Spleen (tissue), 11 donors: ENCODE measurements around the gene OR8U1. TPM values are rescaled to one million over a fixed set of nuclear protein-coding genes. Genes with fewer than 3 reads are reported as not detected.
"Not testable (repeated sequence)": the region's sequence is repeated elsewhere in the genome, so short reads cannot be mapped to it uniquely, and the experiment has no call there.

Experiments
- DNase-seq: peaks from one replicate; pipeline ENCODE4 v3.0.0-alpha.2; 2020
- H3K27ac ChIP-seq, 8 donors: fragments of 200-600 bp; sonication (generic) in 7 of 8; 1 replicate in 4 of 8; 2 replicates in 4 of 8; pipeline versions ENCODE4 v1.5.0 to v1.8.0; 2016 to 2021; ENCODE audit warnings: inconsistent platforms in 4 of 8, mild to moderate bottlenecking in 4 of 8, moderate library complexity in 1 of 8
- H3K27me3 ChIP-seq, 7 donors: fragments of 200-600 bp; sonication (generic) in 6 of 7; replicated peaks in 1 of 7; 1 replicate in 4 of 7; 2 replicates in 3 of 7; pipeline versions ENCODE4 v1.5.0 to v1.8.0; 2016 to 2021; ENCODE audit warnings: inconsistent platforms in 3 of 7, mild to moderate bottlenecking in 1 of 7
- H3K36me3 ChIP-seq, 6 donors: fragments of 200-600 bp; sonication (generic) in 5 of 6; 1 replicate in 4 of 6; 2 replicates in 2 of 6; pipeline versions ENCODE4 v1.5.0 to v1.8.0; 2016 to 2021; ENCODE audit warnings: inconsistent platforms in 2 of 6
- H3K4me1 ChIP-seq, 6 donors: fragments of 200-600 bp; sonication (generic) in 5 of 6; 1 replicate in 3 of 6; 2 replicates in 3 of 6; pipeline versions ENCODE4 v1.5.0 to v1.8.0; 2016 to 2021; ENCODE audit warnings: inconsistent platforms in 3 of 6
- H3K4me3 ChIP-seq, 8 donors: fragments of 200-600 bp; sonication (generic) in 7 of 8; 1 replicate in 4 of 8; 2 replicates in 4 of 8; pipeline versions ENCODE4 v1.5.0 to v1.8.0; 2016 to 2021; ENCODE audit warnings: inconsistent platforms in 4 of 8, mild to moderate bottlenecking in 4 of 8, moderate library complexity in 2 of 8
- H3K9me3 ChIP-seq, 8 donors: fragments of 200-600 bp; sonication (generic) in 7 of 8; 1 replicate in 4 of 8; 2 replicates in 4 of 8; pipeline versions ENCODE4 v1.5.0 to v1.8.0; 2016 to 2021; ENCODE audit warnings: inconsistent platforms in 4 of 8
- POLR2A ChIP-seq, 3 donors: fragments of 450-650 bp; IDR thresholded peaks; one replicate each; pipeline ENCODE4 v1.5.1; 2017; ENCODE audit warnings: antibody characterized with exemption in 3 of 3, mild to moderate bottlenecking in 1 of 3
- POLR2AphosphoS5 ChIP-seq, 3 donors: sonication (generic); formaldehyde crosslinking; IDR thresholded peaks; one replicate each; pipeline ENCODE4 v1.5.1; 2017; ENCODE audit warnings: antibody characterized with exemption in 3 of 3
- WGBS, 5 donors: extraction: QIAGEN DNeasy Blood & Tissue Kit in 3 of 5; methylation state at CpG; one replicate each; pipeline versions ENCODE4 v1.1.5 to v1.1.7; 2013 to 2018; 5-methylcytosine and 5-hydroxymethylcytosine counted together
- intact Hi-C: fragments of 100-400 bp; cut with DNase I; formaldehyde crosslinking; loops from one replicate; pipeline ENCODE4 v1.15.0; 2023; ENCODE audit warnings: low total_unique reads
- polyA plus RNA-seq, 3 donors: library from polyadenylated mRNA; stranded (reverse); fragments of 200-250 nt; gene quantifications; one replicate each; pipeline ENCODE4 v1.2.1, GENCODE V29; 2013
- total RNA-seq, 7 donors: library from RNA; depleted of rRNA in 3 of 7; stranded (reverse); fragments of >200 nt in 3 of 7; fragmentation: NEBNext Ultra II Directional in 4 of 7; extraction: Animal tissue kit (Norgen Biotek cat#: 25700) in 4 of 7; gene quantifications; one replicate each; pipeline versions ENCODE4 v1.1.0 to v1.2.1, GENCODE V29; 2016 to 2021
- TF ChIP-seq, protein P1 (sequence below), 11 experiments: fragments of 200-600 bp in 7 of 11; fragments of 450-650 bp in 4 of 11; sonication (generic) in 4 of 11; IDR thresholded peaks in 8 of 11; conservative IDR thresholded peaks in 3 of 11; 1 replicate in 7 of 11; 2 replicates in 4 of 11; pipeline versions ENCODE4 v1.4.0 to v1.8.0; 2016 to 2021; ENCODE audit warnings: antibody characterized with exemption in 11 of 11, inconsistent platforms in 4 of 11, mild to moderate bottlenecking in 1 of 11
- donor health status: healthy with polysubstance abuse.
- donor health status: DM: no; HTN: no; CAD: no; lungs with moderate emphysema.
- donor health status: DM: no; HTN: no; CAD: no.
- donor health status: Bipolar disorder and iron deficiency.
- donor health status: healthy.
- donor health status: DM: no; HTN: no; CAD: no.
- donor health status: DM: yes; HTN: yes; CAD: no.

OR8U1 gene
- total and polyA plus RNA-seq, 10 donors: not detected

DNA sequence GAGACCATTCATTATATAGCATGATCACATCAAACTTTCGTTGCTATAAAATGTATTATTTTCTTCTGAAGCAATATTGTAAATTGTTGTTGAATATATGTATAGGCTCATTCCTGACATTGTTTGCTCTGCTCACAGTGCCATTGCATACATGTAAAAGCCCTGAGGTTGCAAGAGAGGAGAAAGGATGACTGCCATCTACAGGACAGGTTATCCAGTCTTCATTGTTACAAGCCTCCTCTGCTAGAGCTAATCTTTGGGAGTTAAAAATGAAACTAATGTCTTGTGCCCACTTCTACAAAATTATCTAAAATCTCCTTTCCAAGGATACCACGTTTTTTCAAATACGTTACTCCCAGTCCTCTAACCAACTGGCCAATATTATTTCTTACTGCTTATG lies 20.6 kb downstream of the OR8U1 start:
- H3K4me3 ChIP-seq: no peak overlapping the region
- intact Hi-C loops: no loop called here
- H3K4me1 ChIP-seq: no peaks in the 10 kb centered on the region
- TF ChIP-seq POLR2A (IDR thresholded peaks at IDR 0.05) (no peak), POLR2AphosphoS5 (IDR thresholded peaks at IDR 0.05) (no peak)
- TF ChIP-seq, protein P1, sequence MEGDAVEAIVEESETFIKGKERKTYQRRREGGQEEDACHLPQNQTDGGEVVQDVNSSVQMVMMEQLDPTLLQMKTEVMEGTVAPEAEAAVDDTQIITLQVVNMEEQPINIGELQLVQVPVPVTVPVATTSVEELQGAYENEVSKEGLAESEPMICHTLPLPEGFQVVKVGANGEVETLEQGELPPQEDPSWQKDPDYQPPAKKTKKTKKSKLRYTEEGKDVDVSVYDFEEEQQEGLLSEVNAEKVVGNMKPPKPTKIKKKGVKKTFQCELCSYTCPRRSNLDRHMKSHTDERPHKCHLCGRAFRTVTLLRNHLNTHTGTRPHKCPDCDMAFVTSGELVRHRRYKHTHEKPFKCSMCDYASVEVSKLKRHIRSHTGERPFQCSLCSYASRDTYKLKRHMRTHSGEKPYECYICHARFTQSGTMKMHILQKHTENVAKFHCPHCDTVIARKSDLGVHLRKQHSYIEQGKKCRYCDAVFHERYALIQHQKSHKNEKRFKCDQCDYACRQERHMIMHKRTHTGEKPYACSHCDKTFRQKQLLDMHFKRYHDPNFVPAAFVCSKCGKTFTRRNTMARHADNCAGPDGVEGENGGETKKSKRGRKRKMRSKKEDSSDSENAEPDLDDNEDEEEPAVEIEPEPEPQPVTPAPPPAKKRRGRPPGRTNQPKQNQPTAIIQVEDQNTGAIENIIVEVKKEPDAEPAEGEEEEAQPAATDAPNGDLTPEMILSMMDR (IDR thresholded peaks at IDR 0.05 in 8 of 11, conservative IDR thresholded peaks at IDR 0.05 in 3 of 11): no peak
- H3K9me3 ChIP-seq: peaks cover 0 to 14% (median 6%) of the 10 kb centered on the region in 8 donors
- H3K27ac ChIP-seq: no peak overlapping the region
- no peaks in the 10 kb centered on the region for H3K27me3 ChIP-seq
- no peak for DNase-seq
- no peaks in the 10 kb centered on the region for H3K36me3 ChIP-seq
- WGBS, 5 donors: 50 to 79% (median 53%) methylated on average over 3 of the region's 3 CpGs

DNA sequence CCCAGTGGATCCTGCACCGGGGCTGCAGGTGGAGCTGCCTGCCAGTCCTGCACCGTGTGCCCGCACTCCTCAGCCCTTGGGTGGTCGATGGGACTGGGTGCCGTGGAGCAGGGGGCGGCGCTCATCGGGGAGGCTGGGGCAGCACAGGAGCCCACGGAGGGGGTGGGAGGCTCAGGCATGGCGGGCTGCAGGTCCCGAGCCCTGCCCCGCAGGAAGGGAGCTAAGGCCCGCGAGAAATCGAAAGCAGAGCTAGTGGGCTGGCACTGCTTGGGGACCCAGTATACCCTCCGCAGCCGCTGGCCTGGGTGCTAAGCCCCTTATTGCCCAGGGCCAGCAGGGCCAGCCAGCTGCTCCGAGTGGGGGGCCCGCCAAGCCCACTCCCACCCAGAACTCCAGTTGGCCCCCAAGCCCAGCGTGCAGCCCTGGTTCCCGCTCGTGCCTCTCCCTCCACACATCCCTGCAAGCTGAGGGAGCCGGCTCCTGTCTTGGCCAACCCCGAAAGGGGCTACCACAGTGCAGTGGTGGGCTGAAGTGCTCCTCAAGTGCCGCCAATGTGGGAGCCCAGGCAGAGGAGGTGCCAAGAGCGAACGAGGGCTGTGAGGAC lies 26.5 kb downstream of the OR8U1 start:
- intact Hi-C loops, H3K27me3 ChIP-seq, H3K4me1 ChIP-seq, H3K27ac ChIP-seq, H3K4me3 ChIP-seq, DNase-seq, H3K36me3 ChIP-seq: not testable (repeated sequence)
- WGBS, 5 donors: 85 to 99% (median 92%) methylated on average over 7 to 27 of the region's 27 CpGs
- peaks cover 0 to 35% (median 19%) of the 10 kb centered on the region in 8 donors for H3K9me3 ChIP-seq

DNA sequence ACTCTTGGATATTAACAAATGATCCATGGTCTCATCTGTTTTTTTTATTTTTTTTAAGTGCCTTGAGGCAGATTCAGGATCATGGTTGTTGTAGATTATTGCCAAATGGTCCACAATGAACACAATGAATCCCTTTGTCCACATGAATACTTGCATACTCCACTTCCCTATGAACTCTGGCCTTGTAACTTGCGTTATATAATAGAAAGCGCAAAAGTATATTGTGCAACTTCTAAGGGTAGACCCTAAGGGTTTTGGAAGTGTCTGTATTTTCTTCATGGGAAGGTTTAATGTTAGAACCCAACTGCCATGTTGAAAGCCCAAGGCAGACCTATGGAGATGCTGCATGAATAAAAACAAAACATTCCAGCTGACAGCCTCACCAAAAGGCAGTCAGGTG lies 29.0 kb downstream of the OR8U1 start:
- Histone ChIP-seq H3K27ac (no peak overlapping the region), H3K27me3 (no peaks in the 10 kb centered on the region), H3K9me3 (peaks cover 0 to 46% (median 19%) of the 10 kb centered on the region in 8 donors), H3K36me3 (no peaks in the 10 kb centered on the region), H3K4me3 (no peak overlapping the region), H3K4me1 (no peaks in the 10 kb centered on the region)
- WGBS, 5 donors: 86 to 96% (median 91%) methylated on average over 2 of the region's 2 CpGs
- TF ChIP-seq, protein P1 (IDR thresholded peaks at IDR 0.05 in 8 of 11, conservative IDR thresholded peaks at IDR 0.05 in 3 of 11): no peak
- TF ChIP-seq POLR2AphosphoS5 (IDR thresholded peaks at IDR 0.05) (no peak), POLR2A (IDR thresholded peaks at IDR 0.05) (no peak)
- DNase-seq: no peak
- intact Hi-C loops: no loop called here

DNA sequence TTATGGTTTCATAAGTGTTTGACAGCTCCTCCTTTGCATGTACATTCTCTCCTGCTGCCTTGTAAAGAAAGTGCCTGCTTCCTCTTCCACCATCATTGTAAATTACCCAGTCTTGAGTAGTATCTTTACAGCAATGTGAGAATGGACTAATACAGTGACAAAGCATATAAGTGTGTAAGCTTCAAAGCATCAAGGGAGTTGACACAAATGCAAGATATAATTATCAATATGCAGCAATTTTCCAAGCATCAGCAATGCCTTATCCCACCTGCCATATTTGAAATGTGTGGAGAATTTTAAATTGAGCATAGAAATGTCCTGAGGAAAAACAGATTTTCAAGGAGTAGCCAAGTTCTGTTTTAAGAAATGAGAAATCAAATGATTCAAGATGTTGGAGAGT lies 35.4 kb downstream of the OR8U1 start:
- H3K9me3 ChIP-seq: peaks cover 0 to 35% (median 0%) of the 10 kb centered on the region in 8 donors
- intact Hi-C loops: no loop called here
- no peaks in the 10 kb centered on the region for H3K27me3 ChIP-seq
- DNase-seq: no peak
- H3K36me3 ChIP-seq: no peaks in the 10 kb centered on the region
- H3K27ac ChIP-seq: no peak overlapping the region
- H3K4me3 ChIP-seq: no peak overlapping the region
- TF ChIP-seq POLR2AphosphoS5 (IDR thresholded peaks at IDR 0.05): no peak
- no peak for TF ChIP-seq POLR2A (IDR thresholded peaks at IDR 0.05)
- TF ChIP-seq, protein P1 (IDR thresholded peaks at IDR 0.05 in 8 of 11, conservative IDR thresholded peaks at IDR 0.05 in 3 of 11): no peak
- no peaks in the 10 kb centered on the region for H3K4me1 ChIP-seq

DNA sequence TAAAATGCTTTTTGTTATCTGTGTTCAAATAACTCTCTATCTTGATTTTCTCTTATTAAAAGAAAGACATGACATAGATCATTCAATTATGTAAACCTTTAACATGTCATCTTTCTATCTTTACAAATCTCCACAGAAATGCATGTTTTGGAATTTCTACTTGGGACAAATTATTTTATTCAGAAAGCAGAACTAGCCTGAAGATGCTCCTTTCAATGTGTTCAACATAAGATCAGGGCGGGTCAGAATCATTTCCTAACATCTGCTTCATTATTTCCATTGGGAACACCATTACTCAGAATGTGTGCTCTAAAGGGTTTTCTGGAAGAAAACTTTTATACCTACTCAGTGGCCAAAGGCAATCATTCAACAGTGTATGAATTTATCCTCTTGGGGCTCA lies 37.0 kb downstream of the OR8U1 start, which contains the start of gene OR5AL1:
Gene OR5AL1 (plus strand): TSS at position 301 of the 400 bp plus-strand sequence.
- TF ChIP-seq POLR2AphosphoS5 (IDR thresholded peaks at IDR 0.05): no peak
- no peak for TF ChIP-seq POLR2A (IDR thresholded peaks at IDR 0.05)
- TF ChIP-seq, protein P1 (IDR thresholded peaks at IDR 0.05 in 8 of 11, conservative IDR thresholded peaks at IDR 0.05 in 3 of 11): no peak
- no peak for DNase-seq
- H3K27me3 ChIP-seq: no peaks in the 10 kb centered on the region
- intact Hi-C loops: no loop called here
- H3K27ac ChIP-seq: no peak within 1 kb of the TSS
- 62 to 84% (median 76%) methylated on average over 1 of the region's 1 CpG for WGBS, 5 donors
- H3K4me1 ChIP-seq: no peaks in the 10 kb centered on the region
- H3K9me3 ChIP-seq: peaks cover 0 to 26% (median 0%) of the 10 kb centered on the region in 8 donors
- H3K4me3 ChIP-seq: no peak within 1 kb of the TSS
- H3K36me3 ChIP-seq: no peaks in the 10 kb centered on the region
